ENCODE data around the gene CAST. TPM values are rescaled to one million over a fixed set of nuclear protein-coding genes. Genes with fewer than 3 reads are reported as not detected.

The CAST gene
- total RNA-seq, 1 donor from 2014 or later: 182 TPM

GRCh38 chr5:96761618-96762017 is 99.4 kb downstream of the CAST start:
- Histone ChIP-seq H3K27me3 (ENCODE audit: control insufficient read depth, insufficient read depth, low read length) (no peaks in the 10 kb centered on the region), H3K4me3 (ENCODE audit: low read depth, low read length) (no peak overlapping the region), H3K36me3 (ENCODE audit: control insufficient read depth, insufficient read depth, low read length) (peaks cover 24% of the 10 kb centered on the region)
- DNase-seq (ENCODE audit: low read depth): no peak
- no peak for TF ChIP-seq CTCF (IDR thresholded peaks at IDR 0.05; ENCODE audit: insufficient read depth, low read length, severe bottlenecking)
- no peak for FAIRE-seq

DNA sequence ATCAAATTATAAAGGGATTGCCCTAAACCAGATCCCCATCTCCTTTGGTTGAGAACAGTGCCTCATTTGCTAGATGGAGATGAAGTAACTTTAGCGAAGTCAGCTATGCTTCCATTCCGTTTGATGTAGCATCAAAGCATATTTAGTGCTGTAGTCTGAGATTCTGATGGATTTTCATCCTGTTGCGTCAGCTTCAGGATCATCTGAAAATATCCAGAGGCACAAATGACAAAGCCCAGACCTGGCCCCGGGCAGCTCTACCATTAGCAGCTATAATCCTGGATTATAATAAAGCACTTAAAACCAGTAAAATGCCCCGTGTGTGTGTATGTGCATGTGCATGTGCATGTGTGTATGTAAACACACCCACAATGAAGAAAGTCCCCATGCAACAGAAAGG is 100.8 kb downstream of the CAST start:
- TF ChIP-seq CTCF (IDR thresholded peaks at IDR 0.05; ENCODE audit: insufficient read depth, low read length, severe bottlenecking): no peak
- no peaks in the 10 kb centered on the region for H3K27me3 ChIP-seq (ENCODE audit: control insufficient read depth, insufficient read depth, low read length)
- H3K36me3 ChIP-seq (ENCODE audit: control insufficient read depth, insufficient read depth, low read length): peaks cover 19% of the 10 kb centered on the region
- FAIRE-seq: no peak
- no peak overlapping the region for H3K4me3 ChIP-seq (ENCODE audit: low read depth, low read length)
- no peak for DNase-seq (ENCODE audit: low read depth)

DNA sequence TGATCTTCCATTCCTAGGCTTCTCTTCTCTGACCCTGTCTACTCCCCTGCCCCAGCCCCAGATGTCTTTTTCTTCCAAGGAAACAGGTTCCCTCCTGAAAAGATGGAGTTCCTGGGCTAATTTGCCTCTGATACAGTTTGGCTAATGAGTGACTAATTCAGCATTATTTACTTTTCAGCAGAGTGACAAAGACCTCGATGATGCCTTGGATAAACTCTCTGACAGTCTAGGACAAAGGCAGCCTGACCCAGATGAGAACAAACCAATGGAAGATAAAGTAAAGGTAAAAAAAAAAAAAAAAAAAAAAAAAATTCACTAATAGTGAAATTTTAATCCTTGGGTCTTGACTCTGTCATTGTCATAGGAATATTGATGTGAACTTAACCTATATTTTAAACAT is 102.9 kb downstream of the CAST start:
- Histone ChIP-seq H3K27me3 (ENCODE audit: control insufficient read depth, insufficient read depth, low read length) (no peaks in the 10 kb centered on the region), H3K4me3 (ENCODE audit: low read depth, low read length) (no peak overlapping the region), H3K36me3 (ENCODE audit: control insufficient read depth, insufficient read depth, low read length) (peaks cover 23% of the 10 kb centered on the region)
- FAIRE-seq (no peak), DNase-seq (ENCODE audit: low read depth) (peak; percentile 24)
- no peak for TF ChIP-seq CTCF (IDR thresholded peaks at IDR 0.05; ENCODE audit: insufficient read depth, low read length, severe bottlenecking)

GRCh38 chr5:96768708-96769251 is 106.6 kb downstream of the CAST start:
- TF ChIP-seq CTCF (IDR thresholded peaks at IDR 0.05; ENCODE audit: insufficient read depth, low read length, severe bottlenecking): no peak
- no peak overlapping the region for H3K4me3 ChIP-seq (ENCODE audit: low read depth, low read length)
- no peak for DNase-seq (ENCODE audit: low read depth)
- peaks cover 25% of the 10 kb centered on the region for H3K36me3 ChIP-seq (ENCODE audit: control insufficient read depth, insufficient read depth, low read length)
- no peaks in the 10 kb centered on the region for H3K27me3 ChIP-seq (ENCODE audit: control insufficient read depth, insufficient read depth, low read length)
- no peak for FAIRE-seq

DNA sequence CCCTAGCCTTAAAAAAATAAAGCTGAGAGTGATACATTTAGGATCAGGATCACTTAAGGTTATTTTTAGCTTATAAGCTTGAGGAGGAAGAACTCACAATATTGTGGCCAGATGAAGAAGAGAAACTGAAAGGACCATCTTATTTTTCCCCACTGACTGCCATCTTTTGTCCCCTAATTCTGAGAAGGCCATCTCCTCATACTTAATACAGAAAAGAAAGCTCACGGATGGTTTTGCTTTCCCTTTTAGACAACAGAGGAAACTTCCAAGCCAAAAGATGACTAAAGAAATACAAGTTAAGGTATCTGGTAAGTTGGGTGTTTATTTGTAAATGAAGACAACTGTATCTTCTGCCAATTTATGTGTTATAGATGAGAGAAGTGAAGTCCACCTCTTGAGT is 109.2 kb downstream of the CAST start:
- Histone ChIP-seq H3K27me3 (ENCODE audit: control insufficient read depth, insufficient read depth, low read length) (no peaks in the 10 kb centered on the region), H3K4me3 (ENCODE audit: low read depth, low read length) (no peak overlapping the region), H3K36me3 (ENCODE audit: control insufficient read depth, insufficient read depth, low read length) (peaks cover 19% of the 10 kb centered on the region)
- TF ChIP-seq CTCF (IDR thresholded peaks at IDR 0.05; ENCODE audit: insufficient read depth, low read length, severe bottlenecking): no peak
- no peak for DNase-seq (ENCODE audit: low read depth)
- no peak for FAIRE-seq

DNA sequence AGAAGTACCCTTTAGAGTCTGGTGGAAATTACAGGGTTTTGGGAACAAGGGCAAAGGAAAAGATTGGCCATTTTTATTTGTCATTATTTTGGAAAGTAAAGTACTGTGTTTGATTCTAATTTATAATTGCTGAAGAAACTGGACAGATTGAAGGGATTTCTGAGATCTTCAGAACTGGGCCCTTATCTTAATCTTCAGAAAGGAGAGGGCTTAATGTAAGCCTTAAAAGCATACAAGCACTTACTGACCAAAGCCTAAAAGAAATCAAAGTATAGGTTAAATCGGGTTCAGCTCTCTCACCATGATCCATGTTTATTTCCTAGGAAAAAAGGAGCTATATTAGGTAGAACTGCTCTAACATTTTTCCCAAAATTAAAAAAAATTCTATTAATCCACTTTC is 109.9 kb downstream of the CAST start:
- Histone ChIP-seq H3K4me3 (ENCODE audit: low read depth, low read length) (no peak overlapping the region), H3K36me3 (ENCODE audit: control insufficient read depth, insufficient read depth, low read length) (peaks cover 17% of the 10 kb centered on the region), H3K27me3 (ENCODE audit: control insufficient read depth, insufficient read depth, low read length) (no peaks in the 10 kb centered on the region)
- TF ChIP-seq CTCF (IDR thresholded peaks at IDR 0.05; ENCODE audit: insufficient read depth, low read length, severe bottlenecking): no peak
- FAIRE-seq (no peak), DNase-seq (ENCODE audit: low read depth) (no peak)

Data from bronchial epithelial cell (primary cell).